ENCODE data around the gene POPDC2. TPM values are rescaled to one million over a fixed set of nuclear protein-coding genes. Genes with fewer than 3 reads are reported as not detected.

The POPDC2 gene
- total and polyA plus RNA-seq, 2 donors (not counting 3 experiments of a cell fraction or from before 2014, with no cell fraction given) = 0.57 to 0.66 TPM

- Histone ChIP-seq H3K27ac (ENCODE audit: insufficient read depth, low read depth, low read length) (no peak overlapping the region), H3K9ac (replicated peaks; ENCODE audit: extremely low read depth, insufficient read depth, low read length) (no peak overlapping the region), H3K4me2 (ENCODE audit: insufficient read depth, low read length) (no peak overlapping the region), H3K4me1 (ENCODE audit: control insufficient read depth, extremely low read depth, insufficient read depth, low read length) (peaks cover under 1% of the 10 kb centered on the region), H3K9me3 (replicated peaks; ENCODE audit: control insufficient read depth, insufficient read depth, low read length) (no peaks in the 10 kb centered on the region), H3K4me3 (replicated peaks in 1 of 3; ENCODE audit: insufficient read depth in 1 of 3, low read depth in 1 of 3, low read length in 3 of 3) (no peak overlapping the region), H3K79me2 (ENCODE audit: control insufficient read depth, insufficient read depth, low read length) (no peaks in the 10 kb centered on the region), H3K36me3 (ENCODE audit: control insufficient read depth in 2 of 2, extremely low read depth in 1 of 2, insufficient read depth in 2 of 2, low read length in 2 of 2) (no peaks in the 10 kb centered on the region), H3K9me1 (replicated peaks; ENCODE audit: control insufficient read depth, extremely low read depth, insufficient read depth, low read length) (no peaks in the 10 kb centered on the region), H2AFZ (ENCODE audit: low read depth, low read length) (no peak overlapping the region), H4K20me1 (replicated peaks; ENCODE audit: control insufficient read depth, extremely low read depth, insufficient read depth, low read length) (no peaks in the 10 kb centered on the region), H3K27me3 (ENCODE audit: control insufficient read depth in 2 of 2, insufficient read depth in 2 of 2, low read length in 2 of 2) (peaks cover 0 to 5% of the 10 kb centered on the region in 2 experiments)
- FAIRE-seq = no peak
- intact Hi-C loops (cut with micrococcal nuclease) (no loop called here), dilution Hi-C loops (cut with MboI; ENCODE audit: extremely low pct_ligation_motif_present, low sequenced_read_pairs) (no loop called here)
- DNase-seq (ENCODE audit: low read depth, low spot score) = no peak
- BruUV-seq (replicated peaks) = no TSS peak
- ChIA-PET POLR2A (no interaction called here), CTCF (no interaction called here)
- TF ChIP-seq EZH2 (IDR thresholded peaks at IDR 0.05; ENCODE audit: borderline replicate concordance, low read depth, low read length, severe bottlenecking) = no peak
- TF ChIP-seq JUN (IDR thresholded peaks at IDR 0.05; ENCODE audit: borderline replicate concordance, insufficient read depth, insufficient read length, low read depth) = no peak
- no peak for TF ChIP-seq MAX (IDR thresholded peaks at IDR 0.05; ENCODE audit: insufficient read depth, insufficient read length)
- no peak for TF ChIP-seq CTCF (IDR thresholded peaks at IDR 0.05; ENCODE audit: extremely low read depth in 1 of 2, insufficient read depth in 1 of 2, low read depth in 1 of 2, low read length in 2 of 2)
- TF ChIP-seq POLR2AphosphoS5 (IDR thresholded peaks at IDR 0.05; ENCODE audit: insufficient read depth, low read depth, low read length) = no peak
- TF ChIP-seq GATA2 (IDR thresholded peaks at IDR 0.05; ENCODE audit: insufficient read depth, insufficient read length, low read depth, low read length) = no peak
- TF ChIP-seq FOS (IDR thresholded peaks at IDR 0.05; ENCODE audit: borderline replicate concordance, insufficient read depth, low read length) = no peak
- TF ChIP-seq POLR2A (IDR thresholded peaks at IDR 0.05; ENCODE audit: low read depth, low read length) = no peak
- no peak for TF ChIP-seq MYC (IDR thresholded peaks at IDR 0.05; ENCODE audit: low read depth, low read length)
Observed at GRCh38 chr3:119652306-119653033, 7.9 kb downstream of the POPDC2 start.

Data from endothelial cell of umbilical vein (primary cell).